DND-41 (cell line): ENCODE data around the gene INSM1.

Experiments
- ATAC-seq: fragments of 200-7000 bp; cut with Tn5 transposase; 3 replicates; pipeline ENCODE4 v1.9.1; 2021; ENCODE audit warnings: low read depth; ENCODE audit not compliant: insufficient read depth
- DNase-seq: peaks from one replicate; pipeline ENCODE4 v3.0.0-alpha.2; 2020
- H2AFZ ChIP-seq: 2 replicates; pipeline ENCODE4 v1.6.0; 2012; ENCODE audit warnings: low read depth, low read length
- H3K27ac ChIP-seq: 2 replicates; pipeline ENCODE4 v1.5.1; 2012; ENCODE audit warnings: low read length, inconsistent platforms
- H3K27me3 ChIP-seq: fragments of 200-600 bp; sonication (generic); 2 replicates; pipeline ENCODE4 v1.6.0; 2012; ENCODE audit warnings: low read length, mild to moderate bottlenecking, inconsistent platforms; ENCODE audit not compliant: insufficient read depth, poor library complexity
- H3K36me3 ChIP-seq: 2 replicates; pipeline ENCODE4 v1.5.1; 2012; ENCODE audit warnings: low read length, inconsistent platforms; ENCODE audit not compliant: insufficient read depth
- H3K4me1 ChIP-seq: 2 replicates; pipeline ENCODE4 v1.5.1; 2012; ENCODE audit warnings: mild to moderate bottlenecking, low read length; ENCODE audit not compliant: insufficient read depth
- H3K4me2 ChIP-seq: 2 replicates; pipeline ENCODE4 v1.6.0; 2012; ENCODE audit warnings: mild to moderate bottlenecking, moderate library complexity, low read length, inconsistent platforms; ENCODE audit not compliant: insufficient read depth
- H3K4me3 ChIP-seq, 2 experiments: fragments of 200-600 bp in 1 of 2; shearing (Covaris generic) in 1 of 2; 2 replicates each; pipeline ENCODE4 v1.5.1; 2012 to 2016; ENCODE audit warnings: inconsistent platforms in 2 of 2, low read length in 2 of 2, mild to moderate bottlenecking in 2 of 2, low read depth in 1 of 2, moderate library complexity in 1 of 2
- H3K79me2 ChIP-seq: 2 replicates; pipeline ENCODE4 v1.6.0; 2012; ENCODE audit warnings: low read length, inconsistent platforms; ENCODE audit not compliant: insufficient read depth
- H3K9ac ChIP-seq: 2 replicates; pipeline ENCODE4 v1.6.0; 2012; ENCODE audit warnings: low read depth, mild to moderate bottlenecking, inconsistent platforms, low read length, moderate library complexity
- H3K9me3 ChIP-seq: 2 replicates; pipeline ENCODE4 v1.5.1; 2012; ENCODE audit warnings: low read length, moderate library complexity, mild to moderate bottlenecking, inconsistent platforms; ENCODE audit not compliant: insufficient read depth, severe bottlenecking
- H4K20me1 ChIP-seq: 2 replicates; pipeline ENCODE4 v1.6.0; 2012; ENCODE audit warnings: low read length; ENCODE audit not compliant: insufficient read depth
- EZH2 ChIP-seq: IDR thresholded peaks from 3 replicates; pipeline ENCODE4 v1.6.1; 2012; ENCODE audit warnings: borderline replicate concordance, low read depth, mild to moderate bottlenecking, moderate library complexity, low read length, inconsistent platforms; ENCODE audit not compliant: severe bottlenecking
- TF ChIP-seq, protein P1 (sequence below): IDR thresholded peaks from 2 replicates; pipeline ENCODE4 v1.5.1; 2012; ENCODE audit warnings: borderline replicate concordance, low read length, moderate library complexity, mild to moderate bottlenecking; ENCODE audit not compliant: poor library complexity, severe bottlenecking; ENCODE audit errors: extremely low read depth

INSM1 gene

DNA sequence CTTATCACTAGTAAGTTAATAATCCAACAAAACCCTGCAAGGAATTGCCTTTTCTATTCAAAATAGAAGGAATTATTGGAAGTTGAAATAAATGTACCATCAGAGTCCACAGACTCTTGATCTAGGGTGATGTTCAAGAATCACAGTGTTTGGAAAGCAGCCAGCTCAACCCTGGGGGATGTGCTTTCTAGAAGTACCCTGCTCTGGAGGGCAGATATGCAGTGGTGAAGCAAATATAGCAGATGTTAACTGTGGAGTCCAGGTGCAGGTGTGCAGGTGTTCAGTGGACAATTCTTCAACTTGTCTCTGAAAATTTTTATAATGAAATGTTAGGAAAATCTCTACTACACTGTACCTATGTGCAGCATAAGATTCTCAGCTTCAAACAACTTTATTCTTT is 9.1 kb upstream of the INSM1 start:
- H3K79me2 ChIP-seq = no peaks in the 10 kb centered on the region
- peaks cover 22% of the 10 kb centered on the region for H3K27me3 ChIP-seq
- H3K4me3 ChIP-seq = no peak overlapping the region
- H4K20me1 ChIP-seq = no peaks in the 10 kb centered on the region
- H3K4me1 ChIP-seq = no peaks in the 10 kb centered on the region
- TF ChIP-seq, protein P1, sequence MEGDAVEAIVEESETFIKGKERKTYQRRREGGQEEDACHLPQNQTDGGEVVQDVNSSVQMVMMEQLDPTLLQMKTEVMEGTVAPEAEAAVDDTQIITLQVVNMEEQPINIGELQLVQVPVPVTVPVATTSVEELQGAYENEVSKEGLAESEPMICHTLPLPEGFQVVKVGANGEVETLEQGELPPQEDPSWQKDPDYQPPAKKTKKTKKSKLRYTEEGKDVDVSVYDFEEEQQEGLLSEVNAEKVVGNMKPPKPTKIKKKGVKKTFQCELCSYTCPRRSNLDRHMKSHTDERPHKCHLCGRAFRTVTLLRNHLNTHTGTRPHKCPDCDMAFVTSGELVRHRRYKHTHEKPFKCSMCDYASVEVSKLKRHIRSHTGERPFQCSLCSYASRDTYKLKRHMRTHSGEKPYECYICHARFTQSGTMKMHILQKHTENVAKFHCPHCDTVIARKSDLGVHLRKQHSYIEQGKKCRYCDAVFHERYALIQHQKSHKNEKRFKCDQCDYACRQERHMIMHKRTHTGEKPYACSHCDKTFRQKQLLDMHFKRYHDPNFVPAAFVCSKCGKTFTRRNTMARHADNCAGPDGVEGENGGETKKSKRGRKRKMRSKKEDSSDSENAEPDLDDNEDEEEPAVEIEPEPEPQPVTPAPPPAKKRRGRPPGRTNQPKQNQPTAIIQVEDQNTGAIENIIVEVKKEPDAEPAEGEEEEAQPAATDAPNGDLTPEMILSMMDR = no peak
- no peak for TF ChIP-seq EZH2
- peak; percentile 16 for DNase-seq
- no peaks in the 10 kb centered on the region for H3K36me3 ChIP-seq
- no peak overlapping the region for H2AFZ ChIP-seq
- no peak overlapping the region for H3K9ac ChIP-seq
- H3K9me3 ChIP-seq = peaks cover 10% of the 10 kb centered on the region
- no peak for ATAC-seq
- H3K27ac ChIP-seq = no peak overlapping the region
- no peak overlapping the region for H3K4me2 ChIP-seq

DNA sequence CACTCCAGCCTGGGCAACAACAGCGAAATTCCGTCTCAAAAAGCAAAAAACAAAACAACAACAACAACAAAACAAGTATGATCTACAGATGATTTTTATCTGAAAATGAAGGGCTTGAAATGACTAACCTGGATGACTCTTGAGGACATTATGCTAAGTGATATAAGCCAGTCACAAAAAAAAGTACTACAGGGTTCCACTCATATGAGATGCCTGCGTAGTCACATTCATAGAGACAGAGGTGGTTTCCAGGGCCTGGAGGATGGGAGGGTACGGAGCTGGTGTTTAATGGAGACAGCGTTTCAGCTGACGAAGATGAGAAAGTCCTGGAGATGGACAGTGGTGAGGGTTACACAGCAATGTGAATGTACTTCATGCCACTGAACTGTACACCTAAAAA is 8.3 kb upstream of the INSM1 start:
- H3K9ac ChIP-seq = no peak overlapping the region
- peaks cover 10% of the 10 kb centered on the region for H3K9me3 ChIP-seq
- no peaks in the 10 kb centered on the region for H3K36me3 ChIP-seq
- H3K4me1 ChIP-seq = no peaks in the 10 kb centered on the region
- H3K79me2 ChIP-seq = no peaks in the 10 kb centered on the region
- no peak overlapping the region for H3K27ac ChIP-seq
- H4K20me1 ChIP-seq = no peaks in the 10 kb centered on the region
- DNase-seq (no peak), ATAC-seq (no peak)
- H2AFZ ChIP-seq = no peak overlapping the region
- H3K27me3 ChIP-seq = peaks cover 22% of the 10 kb centered on the region
- TF ChIP-seq EZH2 = no peak
- TF ChIP-seq, protein P1 = no peak
- no peak overlapping the region for H3K4me2 ChIP-seq
- H3K4me3 ChIP-seq = no peak overlapping the region

DNA sequence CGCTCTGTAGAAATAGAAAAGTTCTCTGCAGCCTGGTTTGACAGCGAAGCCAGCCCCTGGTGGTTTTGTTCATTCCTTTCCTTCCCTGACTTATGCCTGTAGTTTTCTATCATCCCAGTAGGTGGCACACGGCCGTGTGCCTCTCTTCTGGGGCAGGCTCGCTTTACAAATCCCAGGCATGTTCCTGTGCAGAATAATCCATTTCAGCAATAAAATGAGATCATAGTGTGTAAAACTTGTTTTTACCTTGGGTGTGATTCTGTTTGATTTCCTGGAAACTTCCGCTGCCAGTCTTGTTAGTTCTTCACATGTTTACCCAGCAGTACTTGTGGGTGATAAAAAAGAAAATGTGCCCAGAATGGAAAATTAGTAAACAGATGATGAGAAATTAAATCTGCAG is 7.4 kb upstream of the INSM1 start:
- Histone ChIP-seq H3K79me2 (no peaks in the 10 kb centered on the region), H3K4me3 (no peak overlapping the region), H3K27ac (no peak overlapping the region), H3K9me3 (peaks cover 5% of the 10 kb centered on the region), H3K27me3 (peaks cover 22% of the 10 kb centered on the region), H3K4me2 (no peak overlapping the region), H3K9ac (no peak overlapping the region), H2AFZ (no peak overlapping the region), H3K36me3 (no peaks in the 10 kb centered on the region), H3K4me1 (no peaks in the 10 kb centered on the region), H4K20me1 (no peaks in the 10 kb centered on the region)
- DNase-seq (peak; percentile 54), ATAC-seq (peak; percentile 89)
- TF ChIP-seq EZH2 = no peak
- TF ChIP-seq, protein P1 = peak; percentile 81
